Measurements from ENCODE around the gene PRRG4. TPM values are rescaled to one million over a fixed set of nuclear protein-coding genes. Genes with fewer than 3 reads are reported as not detected.

The PRRG4 gene
- total and polyA plus RNA-seq, 2 of the 13 experiments (the other 11 are each of a cell fraction or from before 2014, with no cell fraction given): 0.24 to 0.95 TPM

GRCh38 chr11:32892355-32893092 lies 62.8 kb downstream of the PRRG4 start, which contains the start of gene QSER1 (continued):
- no peak for TF ChIP-seq THAP8 (CRISPR knock-in tag; IDR thresholded peaks at IDR 0.05; ENCODE audit: borderline replicate concordance)
- no peak for TF ChIP-seq ETV6 (CRISPR knock-in tag; conservative IDR thresholded peaks at IDR 0.05)
- no peak for TF ChIP-seq SOX13 (IDR thresholded peaks at IDR 0.05)
- TF ChIP-seq SOX13 (CRISPR knock-in tag; conservative IDR thresholded peaks at IDR 0.05 in 1 of 2, IDR thresholded peaks at IDR 0.05 in 1 of 2): no peak
- TF ChIP-seq MEF2D (CRISPR knock-in tag; IDR thresholded peaks at IDR 0.05): no peak
- TF ChIP-seq SOX6 (IDR thresholded peaks at IDR 0.05): no peak
- no peak for TF ChIP-seq SOX6 (CRISPR knock-in tag; IDR thresholded peaks at IDR 0.05)
- TF ChIP-seq ZNF839 (CRISPR knock-in tag; IDR thresholded peaks at IDR 0.05; ENCODE audit: borderline replicate concordance): no peak
- 0 out of 2 replicates have a peak, but pooled peaks have one; percentile 64 for TF ChIP-seq SALL2 (CRISPR knock-in tag; IDR thresholded peaks at IDR 0.05)
- TF ChIP-seq GATAD2A (CRISPR knock-in tag; IDR thresholded peaks at IDR 0.05): no peak
- TF ChIP-seq CEBPG (CRISPR knock-in tag; IDR thresholded peaks at IDR 0.05): no peak
- no peak for TF ChIP-seq HNRNPL (IDR thresholded peaks at IDR 0.05; ENCODE audit: low read depth, low read length)
- TF ChIP-seq TBX2 (CRISPR knock-in tag; IDR thresholded peaks at IDR 0.05; ENCODE audit: borderline replicate concordance): 0 out of 2 replicates have a peak, but pooled peaks have one; percentile 37
- TF ChIP-seq TFAP4 (IDR thresholded peaks at IDR 0.05; ENCODE audit: borderline replicate concordance, low read depth): no peak
- TF ChIP-seq ZNF691 (CRISPR knock-in tag; IDR thresholded peaks at IDR 0.05; ENCODE audit: borderline replicate concordance, low read depth): 0 out of 2 replicates have a peak, but pooled peaks have one; percentile 9
- TF ChIP-seq HNF4G (IDR thresholded peaks at IDR 0.05; ENCODE audit: borderline replicate concordance, low read depth, low read length): no peak
- TF ChIP-seq HNF4G (CRISPR knock-in tag; IDR thresholded peaks at IDR 0.05; ENCODE audit: borderline replicate concordance, low read depth): no peak
- TF ChIP-seq ZNF205 (CRISPR knock-in tag; IDR thresholded peaks at IDR 0.05): no peak
- no peak for TF ChIP-seq BRCA1 (CRISPR knock-in tag; IDR thresholded peaks at IDR 0.05)
- TF ChIP-seq ZNF558 (CRISPR knock-in tag; IDR thresholded peaks at IDR 0.05; ENCODE audit: borderline replicate concordance): no peak
- TF ChIP-seq ZNF343 (CRISPR knock-in tag; IDR thresholded peaks at IDR 0.05): no peak
- peak; percentile 65; the same call in 1 of the 2 replicates for TF ChIP-seq ZNF281 (CRISPR knock-in tag; IDR thresholded peaks at IDR 0.05; ENCODE audit: borderline replicate concordance)
- no peak for TF ChIP-seq TEF (CRISPR knock-in tag; IDR thresholded peaks at IDR 0.05)
- no peak for TF ChIP-seq FOXJ3 (CRISPR knock-in tag; IDR thresholded peaks at IDR 0.05; ENCODE audit: borderline replicate concordance)
- TF ChIP-seq HDAC2 (CRISPR knock-in tag; IDR thresholded peaks at IDR 0.05): no peak
- no peak for TF ChIP-seq ZNF549 (CRISPR knock-in tag; IDR thresholded peaks at IDR 0.05)
